ENCODE results near the gene ALG3. TPM values are rescaled to one million over a fixed set of nuclear protein-coding genes. Genes with fewer than 3 reads are reported as not detected.

The ALG3 gene
- total RNA-seq, 1 donor from 2014 or later = 34.0 TPM

- H3K9me3 Mint-ChIP-seq = no peaks in the 10 kb centered on the region
- peaks cover 42% of the 10 kb centered on the region for H3K27me3 Mint-ChIP-seq
- TF ChIP-seq, protein P1, sequence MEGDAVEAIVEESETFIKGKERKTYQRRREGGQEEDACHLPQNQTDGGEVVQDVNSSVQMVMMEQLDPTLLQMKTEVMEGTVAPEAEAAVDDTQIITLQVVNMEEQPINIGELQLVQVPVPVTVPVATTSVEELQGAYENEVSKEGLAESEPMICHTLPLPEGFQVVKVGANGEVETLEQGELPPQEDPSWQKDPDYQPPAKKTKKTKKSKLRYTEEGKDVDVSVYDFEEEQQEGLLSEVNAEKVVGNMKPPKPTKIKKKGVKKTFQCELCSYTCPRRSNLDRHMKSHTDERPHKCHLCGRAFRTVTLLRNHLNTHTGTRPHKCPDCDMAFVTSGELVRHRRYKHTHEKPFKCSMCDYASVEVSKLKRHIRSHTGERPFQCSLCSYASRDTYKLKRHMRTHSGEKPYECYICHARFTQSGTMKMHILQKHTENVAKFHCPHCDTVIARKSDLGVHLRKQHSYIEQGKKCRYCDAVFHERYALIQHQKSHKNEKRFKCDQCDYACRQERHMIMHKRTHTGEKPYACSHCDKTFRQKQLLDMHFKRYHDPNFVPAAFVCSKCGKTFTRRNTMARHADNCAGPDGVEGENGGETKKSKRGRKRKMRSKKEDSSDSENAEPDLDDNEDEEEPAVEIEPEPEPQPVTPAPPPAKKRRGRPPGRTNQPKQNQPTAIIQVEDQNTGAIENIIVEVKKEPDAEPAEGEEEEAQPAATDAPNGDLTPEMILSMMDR (IDR thresholded peaks at IDR 0.05) = no peak
- intact Hi-C loops (cut with micrococcal nuclease) = no loop called here
- ChIA-PET POLR2A (no interaction called here), CTCF (interaction anchor here (1.1 kb wide), 1 partner anchor 19 kb away, joined by 4 read pairs; the partner anchor contains the start of gene EEF1AKMT4)
- H3K4me1 Mint-ChIP-seq = peaks cover 15% of the 10 kb centered on the region
- peak overlapping the region; percentile 81 for H3K4me3 Mint-ChIP-seq
- ATAC-seq (ENCODE audit: low read depth) (no peak), DNase-seq (no peak)
- no peaks in the 10 kb centered on the region for H3K36me3 Mint-ChIP-seq (ENCODE audit: low read depth)
- H3K27ac Mint-ChIP-seq = no peak overlapping the region
Measured at GRCh38 chr3:184230603-184231528, 17.9 kb downstream of the ALG3 start.

DNA sequence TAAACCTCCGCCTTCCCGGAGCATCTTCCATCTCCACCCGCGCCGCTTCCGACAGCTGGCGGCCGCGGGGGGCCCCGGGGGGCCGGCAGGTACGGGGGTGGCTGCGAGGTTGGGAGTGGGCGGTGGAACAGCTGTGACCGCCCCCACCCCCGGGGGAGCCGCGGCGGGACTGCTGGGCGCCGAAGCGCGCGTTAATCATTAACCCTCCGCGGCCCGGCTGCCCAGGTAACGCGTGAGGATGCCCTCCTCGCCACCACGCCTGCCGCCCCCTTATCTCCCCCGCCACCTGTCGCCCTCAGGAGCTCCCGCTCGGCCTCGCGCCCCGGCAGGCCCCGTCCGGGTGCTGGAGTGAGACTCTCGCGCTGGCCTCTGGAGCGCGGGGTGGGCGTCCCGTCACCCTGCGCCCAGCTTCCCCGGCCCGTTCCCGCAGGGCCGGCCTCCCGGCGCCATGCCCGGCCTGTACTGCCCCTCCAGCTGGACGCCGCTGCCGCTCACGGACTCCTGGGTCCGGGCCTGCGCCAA, 18.6 kb downstream of the ALG3 start:
- H3K27ac Mint-ChIP-seq = no peak overlapping the region
- DNase-seq = peak; percentile 45
- peaks cover 15% of the 10 kb centered on the region for H3K4me1 Mint-ChIP-seq
- peak overlapping the region; percentile 35 for H3K4me3 Mint-ChIP-seq
- CTCF ChIA-PET = no interaction called here
- peaks cover 43% of the 10 kb centered on the region for H3K27me3 Mint-ChIP-seq
- ATAC-seq (ENCODE audit: low read depth) = peak; percentile 4
- POLR2A ChIA-PET = no interaction called here
- H3K36me3 Mint-ChIP-seq (ENCODE audit: low read depth) = no peaks in the 10 kb centered on the region
- no peaks in the 10 kb centered on the region for H3K9me3 Mint-ChIP-seq
- TF ChIP-seq, protein P1 (IDR thresholded peaks at IDR 0.05) = no peak
- intact Hi-C loops (cut with micrococcal nuclease) = no loop called here

DNA sequence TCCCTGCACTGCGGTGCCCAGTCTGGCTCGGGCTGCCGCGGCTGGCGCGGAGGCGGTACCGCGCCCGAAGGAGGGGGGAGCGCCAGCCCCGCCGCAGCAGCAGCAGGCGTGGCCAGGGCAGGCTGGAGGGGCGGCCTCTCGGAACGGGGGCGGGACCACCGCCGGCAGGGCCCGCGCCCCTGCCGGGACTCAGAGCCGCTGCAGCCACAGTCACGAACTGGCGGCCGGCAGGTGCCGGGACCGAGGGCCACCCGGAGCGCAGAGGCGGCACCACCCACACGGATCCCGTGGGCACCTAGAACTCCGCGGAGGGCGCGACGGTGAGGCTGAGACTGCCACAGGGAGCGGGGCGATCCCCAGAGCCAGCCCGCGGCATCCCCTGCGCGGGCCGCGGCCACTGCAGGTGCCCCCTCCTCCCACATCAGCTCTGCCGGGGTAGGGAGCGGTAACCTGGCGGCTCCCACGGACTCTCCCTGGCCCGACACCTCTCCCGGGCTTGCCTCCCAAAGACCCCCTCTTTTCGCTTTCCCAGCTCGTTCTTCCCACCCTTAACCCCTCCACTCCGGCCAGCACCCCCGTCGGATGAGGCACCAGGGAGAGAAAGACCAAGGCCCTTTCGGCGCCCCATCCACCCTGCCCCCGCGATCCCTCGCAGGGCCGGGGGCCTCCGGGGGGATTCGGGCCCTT, 19.2 kb downstream of the ALG3 start, which contains the start of gene VWA5B2:
TSS of gene VWA5B2 (plus strand) at position 192 of the 687 bp plus-strand sequence. CDS start 944 bp downstream, outside the sequence.
- peak; percentile 97 for ATAC-seq (ENCODE audit: low read depth)
- Mint-ChIP-seq H3K36me3 (ENCODE audit: low read depth) (no peaks in the 10 kb centered on the region), H3K4me1 (peaks cover 15% of the 10 kb centered on the region), H3K27ac (no peak within 1 kb of the TSS), H3K4me3 (peak within 1 kb of the TSS; percentile 77), H3K9me3 (no peaks in the 10 kb centered on the region), H3K27me3 (peaks cover 45% of the 10 kb centered on the region)
- CTCF ChIA-PET = no interaction called here
- POLR2A ChIA-PET = interaction anchor here (1.0 kb wide), 1 partner anchor 20 kb away, joined by 3 read pairs; the partner anchor contains the start of gene EEF1AKMT4
- intact Hi-C loops (cut with micrococcal nuclease) = loop anchor here (1.0 to 5.0 kb wide), 7 partner anchors 33 to 313 kb away; partner anchors contain the start of genes AP2M1, CAMK2N2, EIF2B5 and PSMD2
- TF ChIP-seq, protein P1 (IDR thresholded peaks at IDR 0.05) = no peak
- peak; percentile 79 for DNase-seq

GRCh38 chr3:184228376-184229137, 20.2 kb downstream of the ALG3 start:
- ATAC-seq (ENCODE audit: low read depth) (no peak), DNase-seq (no peak)
- Mint-ChIP-seq H3K27me3 (peaks cover 48% of the 10 kb centered on the region), H3K9me3 (no peaks in the 10 kb centered on the region), H3K4me3 (peak overlapping the region; percentile 77), H3K36me3 (ENCODE audit: low read depth) (no peaks in the 10 kb centered on the region), H3K4me1 (peaks cover 15% of the 10 kb centered on the region), H3K27ac (no peak overlapping the region)
- TF ChIP-seq, protein P1 (IDR thresholded peaks at IDR 0.05) = no peak
- intact Hi-C loops (cut with micrococcal nuclease) = loop anchor here (1.0 to 5.0 kb wide), 7 partner anchors 34 to 314 kb away; partner anchors contain the start of genes AP2M1, CAMK2N2, EIF2B5 and PSMD2
- ChIA-PET POLR2A (interaction anchor here (0.6 to 1.0 kb wide), 2 partner anchors 21 to 109 kb away, joined by 3 to 5 read pairs; partner anchors contain the start of gene EEF1AKMT4), CTCF (interaction anchor here (0.6 to 3.0 kb wide), 12 partner anchors 9 to 285 kb away, joined by 3 to 17 read pairs (median 8); partner anchors contain the start of genes CAMK2N2 and EEF1AKMT4)

Data from activated B cell treated with CpG ODN at 0.5 μM for 24 hours (primary cell).